Fibroblast of upper back skin (primary cell): ENCODE measurements around the gene DCANP1.

Source experiments
- DNase-seq: peaks from one replicate; pipeline ENCODE4 v3.0.0-alpha.2; 2013

Gene DCANP1

DNA sequence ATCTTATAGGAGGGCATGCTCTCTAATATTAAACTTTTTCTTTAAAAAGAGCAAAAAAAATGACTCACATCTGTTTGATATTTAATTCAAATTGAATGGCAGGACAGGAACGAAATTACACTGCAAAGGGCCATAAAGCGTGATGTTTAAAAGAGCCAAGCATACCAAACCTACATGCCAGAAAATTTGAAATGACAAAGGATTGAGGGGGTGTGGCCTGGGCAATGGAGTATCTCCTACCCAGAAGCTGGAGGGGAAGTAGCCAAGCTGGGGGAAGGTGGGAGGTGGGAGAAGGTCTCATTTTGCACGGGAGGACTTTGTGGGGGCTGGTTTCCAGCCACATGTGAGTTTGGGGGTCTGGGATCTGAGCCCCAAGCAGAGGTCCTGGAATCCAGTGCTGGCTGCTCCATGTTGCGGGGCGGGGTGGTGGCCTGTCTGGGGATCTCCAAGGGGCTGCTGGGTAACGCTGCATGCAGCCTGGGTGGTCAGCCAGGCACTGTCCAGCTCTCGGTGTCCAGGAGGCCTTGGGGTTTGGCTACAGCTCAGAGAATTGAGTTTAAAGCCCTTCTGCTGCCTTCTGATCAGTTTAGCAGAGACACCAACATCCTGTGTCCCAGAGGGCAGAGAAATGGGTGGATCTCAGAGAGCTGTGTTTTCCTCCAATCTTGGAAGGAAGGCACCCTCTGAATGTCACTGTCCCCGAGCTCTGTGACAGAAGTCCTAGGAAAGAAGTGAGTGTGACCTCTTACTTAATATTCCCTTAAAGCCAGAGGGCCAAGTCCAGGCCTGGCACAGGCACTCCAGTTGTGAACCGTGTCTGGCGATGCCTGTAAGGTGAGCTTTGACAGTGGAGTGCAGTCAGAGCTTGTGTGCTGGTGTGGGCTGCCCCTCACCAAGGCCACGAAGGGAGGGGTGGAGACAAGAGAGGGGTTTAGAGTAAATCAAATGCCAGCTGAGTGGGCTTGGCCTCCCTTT, 7.6 kb downstream of the DCANP1 start:
- DNase-seq, result peak; percentile 58

DNA sequence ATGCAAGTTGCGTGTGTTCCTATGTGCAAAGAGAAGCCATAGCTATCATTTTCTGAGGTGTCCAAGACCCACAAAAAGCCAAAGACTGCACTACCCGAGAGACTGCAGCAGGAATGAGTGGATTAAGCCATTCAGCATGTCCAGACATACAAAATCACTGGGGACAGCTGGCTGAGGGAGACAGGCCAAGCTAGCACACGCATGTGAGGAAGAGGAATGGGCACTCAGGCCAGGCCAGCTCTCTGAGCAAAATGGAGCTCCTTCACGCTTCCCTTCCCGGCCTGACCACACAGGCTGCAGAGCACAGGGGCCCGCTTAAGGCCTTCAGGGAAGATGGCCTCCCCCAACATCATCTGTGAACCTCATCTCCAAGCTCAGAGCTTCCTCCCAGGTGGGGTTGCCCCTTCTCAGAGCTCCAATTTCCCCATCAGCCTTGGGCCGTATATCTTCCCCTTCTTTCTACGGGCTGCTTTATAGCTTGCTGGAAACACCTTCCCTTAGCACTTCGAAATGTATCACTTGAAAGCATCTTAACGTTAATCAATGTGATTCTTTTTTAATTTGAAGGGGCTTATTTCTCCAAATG, 8.4 kb downstream of the DCANP1 start:
- no peak for DNase-seq

DNA sequence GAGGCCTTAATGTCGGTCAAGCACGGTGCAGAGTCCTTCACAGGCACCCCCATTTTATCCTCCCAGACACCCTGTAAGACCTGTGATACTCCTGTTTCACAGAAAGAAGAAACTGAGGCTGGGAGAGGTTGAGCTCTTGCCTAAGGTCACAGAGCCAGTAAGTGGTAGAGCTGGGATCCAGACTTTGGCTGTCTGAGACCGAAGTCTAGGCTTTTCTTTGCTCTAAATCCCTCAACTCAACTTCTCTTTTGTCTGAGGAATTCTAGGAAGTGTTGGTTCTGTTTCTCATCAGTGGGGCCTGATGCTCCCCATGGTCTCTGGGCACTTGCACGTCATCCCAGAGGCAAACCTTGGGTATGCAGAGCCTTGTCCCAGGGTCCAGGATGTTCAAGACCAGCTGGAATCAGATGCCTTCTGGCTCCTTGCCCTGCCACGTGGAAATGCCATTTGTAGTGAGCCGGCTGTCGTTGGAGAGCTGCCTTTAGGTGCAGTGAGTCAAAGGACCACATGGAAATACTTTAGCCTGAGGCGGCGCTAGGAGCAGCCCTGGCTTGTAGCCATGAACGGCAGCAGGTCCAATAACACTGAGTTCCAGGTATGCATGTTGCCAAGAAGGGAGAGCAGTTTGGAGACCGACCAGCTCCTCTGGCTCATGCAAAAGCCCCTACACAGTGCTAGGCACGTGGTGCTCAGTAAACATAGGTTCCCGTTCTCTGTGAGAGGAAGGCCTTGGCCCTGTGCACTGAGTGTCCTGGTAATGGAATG, 9.2 kb downstream of the DCANP1 start:
- peak; percentile 99 for DNase-seq

DNA sequence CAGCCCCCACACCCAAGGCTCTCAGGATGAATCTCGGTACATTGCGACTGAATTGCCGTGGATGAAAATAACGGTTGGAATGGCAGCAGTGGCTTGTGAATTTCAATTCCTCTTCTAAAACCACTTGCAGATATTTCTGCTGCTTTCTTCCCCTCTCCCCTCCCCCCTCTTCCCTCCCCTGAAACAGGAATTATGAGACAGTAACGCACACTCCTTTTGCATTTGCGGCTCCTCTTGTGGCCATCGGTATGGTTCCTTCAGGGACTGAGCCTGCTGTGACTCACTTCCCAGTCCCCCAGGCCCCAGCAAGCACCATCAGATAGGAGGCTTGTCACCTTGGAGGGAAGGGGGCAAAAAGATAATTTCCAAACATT, 9.7 kb downstream of the DCANP1 start:
- peak; percentile 76 for DNase-seq

DNA sequence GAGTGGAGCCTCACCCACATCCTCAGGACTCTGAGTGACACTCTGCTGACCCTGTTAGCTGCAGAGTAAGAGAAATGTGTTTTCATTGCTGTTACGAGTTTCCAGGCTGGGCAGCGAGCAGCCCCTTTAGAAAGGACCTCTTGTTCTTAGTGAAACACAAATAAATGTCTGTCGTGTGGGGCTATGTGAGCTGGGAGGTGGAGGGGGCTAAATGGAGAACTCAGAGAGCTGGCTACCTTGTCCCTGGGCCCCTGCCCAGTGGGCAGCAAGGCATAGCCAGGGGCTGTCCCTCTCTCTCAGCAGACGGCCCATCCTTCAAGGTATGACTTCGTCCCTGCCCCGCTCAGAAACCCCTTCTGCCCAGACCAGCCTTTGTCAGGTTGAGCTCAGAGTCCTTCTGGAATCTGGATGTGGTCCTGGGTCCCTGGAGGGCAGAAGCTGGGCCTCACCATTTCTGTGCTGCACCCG, 10.2 kb downstream of the DCANP1 start:
- no peak for DNase-seq

DNA sequence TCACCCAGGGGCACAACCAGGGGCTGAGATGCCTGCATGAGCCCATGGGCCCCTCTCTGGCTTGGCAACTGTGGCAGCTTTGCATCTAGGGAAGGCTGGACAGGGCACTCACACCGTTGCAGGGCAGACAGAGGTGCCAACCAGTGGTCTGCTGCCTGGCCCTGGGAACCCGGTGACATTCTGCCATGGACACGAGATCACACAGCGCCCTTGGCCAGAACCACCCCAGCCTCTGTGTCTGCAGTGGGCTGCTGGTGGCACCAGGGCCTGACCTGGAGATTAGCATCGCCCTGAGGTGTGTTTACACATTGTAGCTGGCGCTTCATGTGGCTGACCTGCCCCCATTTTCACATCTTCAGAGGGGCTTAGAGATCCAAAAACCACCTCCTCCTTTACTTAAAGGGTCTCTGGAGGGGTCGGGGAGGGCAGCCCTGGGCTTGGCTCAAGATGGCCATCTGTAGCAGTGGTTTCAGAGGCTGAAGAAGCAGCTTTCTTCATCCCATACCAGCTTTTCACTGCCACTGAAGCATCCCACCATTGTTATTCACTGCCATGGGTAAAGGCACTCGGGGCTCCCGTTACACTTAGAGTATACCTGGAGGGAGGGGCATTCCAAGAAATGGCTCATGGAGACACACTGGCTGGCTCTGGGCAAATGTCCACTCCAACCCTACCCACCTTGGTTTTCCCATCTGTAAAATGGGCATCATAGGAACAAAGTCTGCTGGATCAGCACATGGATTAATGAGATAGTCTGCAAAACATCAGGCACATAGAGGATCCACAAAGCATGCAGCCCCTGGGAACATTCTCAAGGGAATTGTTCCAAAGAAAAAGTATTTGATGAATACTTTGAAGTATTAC, 11.4 kb downstream of the DCANP1 start:
- peak; percentile 50 for DNase-seq

DNA sequence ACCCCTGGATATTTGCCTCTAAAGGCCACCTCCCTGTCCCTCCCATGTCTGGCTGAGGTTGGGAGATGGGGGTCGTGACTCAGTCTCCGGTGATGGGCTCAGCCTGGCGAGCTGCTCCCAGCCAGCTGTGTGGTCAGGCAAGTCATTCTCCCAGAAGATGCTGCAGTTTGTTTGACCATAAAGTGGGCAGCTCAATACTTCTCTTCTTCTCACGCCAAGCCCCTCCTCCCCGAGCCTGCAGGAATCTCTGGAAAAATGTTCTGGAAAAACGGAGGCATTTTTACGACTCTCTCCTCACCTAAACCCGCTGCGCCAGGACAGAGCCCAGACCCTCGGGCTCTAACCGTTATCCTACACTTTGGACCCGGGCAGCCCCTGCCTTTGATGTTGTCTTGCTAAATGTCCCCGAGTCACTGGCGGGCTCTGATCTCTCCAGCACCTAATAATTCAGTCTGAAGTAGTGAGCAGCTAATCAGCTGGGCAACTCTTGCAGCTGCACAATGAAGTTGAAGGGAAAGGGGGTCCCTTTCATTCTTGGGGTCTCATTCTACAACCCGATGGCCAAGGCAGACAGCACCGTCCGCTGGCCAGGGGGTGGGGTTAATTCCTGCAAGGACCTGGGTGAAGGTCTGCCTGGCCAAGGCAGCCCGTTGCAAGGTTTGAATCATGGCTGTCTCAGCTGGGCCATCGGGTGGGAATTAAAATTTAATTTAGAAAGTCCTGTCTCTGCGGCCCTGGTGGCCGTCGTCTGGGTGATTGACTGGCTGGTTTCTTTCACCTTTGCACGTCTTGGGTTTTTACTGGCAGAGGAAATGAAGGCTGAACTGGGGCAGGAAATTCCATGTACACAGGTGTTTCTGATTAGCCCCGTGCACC, 12.3 kb downstream of the DCANP1 start:
- peak; percentile 72 for DNase-seq

DNA sequence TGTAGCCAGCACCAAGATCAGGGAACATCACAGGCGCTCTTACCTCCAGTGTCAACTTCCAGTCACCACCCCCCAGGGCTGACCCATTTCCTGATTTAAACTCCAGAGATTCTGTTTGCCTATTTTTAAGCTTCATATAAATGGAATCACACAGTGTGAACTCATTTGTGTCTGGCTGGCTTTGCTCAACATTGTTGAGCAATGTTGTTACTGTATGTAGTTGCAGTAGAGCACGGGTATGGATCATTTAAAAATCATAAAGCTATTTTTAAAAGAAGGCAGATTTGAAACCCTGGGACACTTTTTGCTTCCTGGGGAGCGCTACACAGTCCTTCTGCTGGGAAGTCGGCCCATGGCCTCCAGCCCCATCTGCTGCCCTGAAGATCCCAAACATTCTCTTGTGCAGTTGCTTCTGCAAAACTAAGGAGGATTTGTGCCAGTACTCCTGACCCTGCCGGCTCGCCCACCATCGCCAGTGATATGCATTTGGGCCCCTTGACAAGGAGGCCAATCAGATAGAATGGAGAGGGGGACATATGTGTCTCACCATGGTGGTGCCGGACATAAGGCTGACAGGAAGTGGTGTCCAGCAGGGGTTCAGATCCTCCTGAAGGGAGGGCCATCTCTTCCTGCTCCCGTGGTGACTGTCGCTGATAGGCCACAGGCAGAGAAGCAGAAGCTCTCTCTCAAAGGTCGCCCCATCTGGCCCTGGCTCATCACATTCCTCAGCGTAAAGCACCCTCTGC, 13.3 kb downstream of the DCANP1 start:
- peak; percentile 64 for DNase-seq

DNA sequence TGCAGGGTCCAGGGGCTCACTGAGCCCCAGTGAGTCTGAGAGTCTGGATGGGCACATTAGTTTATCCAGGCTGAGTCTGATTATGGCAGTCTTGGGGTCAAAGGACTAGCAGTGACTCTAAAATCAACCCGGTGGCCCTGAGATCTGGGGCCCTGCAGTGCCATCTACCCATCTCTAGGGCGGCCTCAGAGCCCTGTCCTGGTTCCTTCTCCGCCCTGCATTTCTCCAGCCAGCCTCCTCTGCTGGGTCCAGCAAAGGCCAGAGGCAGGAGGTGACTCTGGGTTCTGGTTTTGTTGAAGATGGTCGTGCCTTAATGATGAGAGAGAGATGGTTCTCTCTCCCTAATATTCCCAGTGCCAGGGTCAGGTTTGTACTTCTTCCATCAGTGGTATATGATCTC, 15.0 kb downstream of the DCANP1 start:
- no peak for DNase-seq

DNA sequence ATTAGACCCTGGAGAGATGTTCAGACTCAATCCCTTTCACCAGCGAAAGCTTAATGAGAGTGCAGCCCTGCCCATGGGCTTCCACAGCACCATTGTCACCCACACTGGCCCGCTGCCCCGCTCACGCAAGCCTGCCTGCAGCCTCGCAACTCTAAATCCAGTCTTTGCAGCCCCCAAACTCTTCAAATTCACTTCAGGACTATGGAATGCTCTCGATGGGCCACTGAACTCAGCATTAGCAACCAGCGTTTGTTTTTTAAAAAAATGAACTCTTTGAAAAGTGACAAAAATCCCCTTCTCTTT, 17.1 kb downstream of the DCANP1 start:
- no peak for DNase-seq

DNA sequence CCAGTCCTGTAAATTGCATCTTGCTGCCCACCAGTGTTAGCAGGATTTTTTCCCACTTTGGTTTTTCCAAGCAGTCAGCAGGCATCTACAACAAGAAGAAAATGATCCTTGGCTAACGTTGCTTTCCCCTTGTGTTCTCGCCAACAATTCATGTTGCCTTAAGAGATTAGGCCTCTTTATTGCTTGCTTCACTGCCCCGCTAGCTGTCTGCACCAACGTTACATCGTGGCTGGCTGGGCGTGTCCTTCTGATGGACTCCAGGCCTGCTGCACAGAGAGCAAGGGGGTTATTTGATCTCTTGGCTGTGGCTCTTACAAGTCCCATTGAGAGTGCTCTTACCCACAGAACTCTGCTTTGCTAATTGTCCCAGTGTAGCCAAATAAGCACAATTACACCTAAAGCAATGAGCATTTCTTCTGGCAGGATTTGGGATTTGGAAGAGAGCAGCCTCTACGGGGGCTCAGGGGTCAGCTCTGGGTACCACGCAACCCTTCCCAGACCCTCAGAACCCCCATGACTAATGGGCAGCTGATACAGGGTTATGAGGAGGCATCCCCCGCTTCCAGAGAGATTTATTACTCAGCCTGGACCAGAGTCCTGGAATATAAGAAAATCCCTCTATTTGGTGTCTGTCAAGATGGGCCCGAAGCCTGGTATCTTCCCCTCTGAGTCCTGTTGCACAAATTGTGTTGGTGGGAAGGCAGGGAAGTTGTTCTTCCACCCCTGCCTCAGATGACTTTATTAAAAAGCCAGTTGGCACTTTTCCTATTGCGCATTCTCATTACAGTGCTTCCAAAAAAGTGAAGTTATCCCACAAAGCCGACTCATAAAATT, 17.6 kb downstream of the DCANP1 start:
- peak; percentile 58 for DNase-seq

DNA sequence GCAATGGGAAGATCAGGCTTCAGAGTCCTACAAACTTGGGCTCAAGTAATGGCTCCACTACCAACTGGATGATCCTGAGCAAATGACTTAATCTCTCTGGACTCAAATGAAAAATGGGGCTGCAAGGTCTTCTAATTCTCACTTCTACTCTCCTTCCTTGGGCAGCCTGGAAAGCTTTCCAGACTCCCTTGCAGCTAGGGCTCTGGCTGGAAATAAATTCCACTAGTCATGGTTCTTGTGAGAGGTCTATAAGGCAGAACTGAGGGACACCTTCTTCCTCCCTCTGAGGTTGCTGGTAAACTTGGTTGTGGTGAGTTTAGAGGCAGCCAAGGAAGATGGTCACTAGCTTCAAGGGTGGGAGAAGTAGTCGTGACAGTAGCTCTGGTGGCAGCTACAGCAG, 18.6 kb downstream of the DCANP1 start:
- no peak for DNase-seq

DNA sequence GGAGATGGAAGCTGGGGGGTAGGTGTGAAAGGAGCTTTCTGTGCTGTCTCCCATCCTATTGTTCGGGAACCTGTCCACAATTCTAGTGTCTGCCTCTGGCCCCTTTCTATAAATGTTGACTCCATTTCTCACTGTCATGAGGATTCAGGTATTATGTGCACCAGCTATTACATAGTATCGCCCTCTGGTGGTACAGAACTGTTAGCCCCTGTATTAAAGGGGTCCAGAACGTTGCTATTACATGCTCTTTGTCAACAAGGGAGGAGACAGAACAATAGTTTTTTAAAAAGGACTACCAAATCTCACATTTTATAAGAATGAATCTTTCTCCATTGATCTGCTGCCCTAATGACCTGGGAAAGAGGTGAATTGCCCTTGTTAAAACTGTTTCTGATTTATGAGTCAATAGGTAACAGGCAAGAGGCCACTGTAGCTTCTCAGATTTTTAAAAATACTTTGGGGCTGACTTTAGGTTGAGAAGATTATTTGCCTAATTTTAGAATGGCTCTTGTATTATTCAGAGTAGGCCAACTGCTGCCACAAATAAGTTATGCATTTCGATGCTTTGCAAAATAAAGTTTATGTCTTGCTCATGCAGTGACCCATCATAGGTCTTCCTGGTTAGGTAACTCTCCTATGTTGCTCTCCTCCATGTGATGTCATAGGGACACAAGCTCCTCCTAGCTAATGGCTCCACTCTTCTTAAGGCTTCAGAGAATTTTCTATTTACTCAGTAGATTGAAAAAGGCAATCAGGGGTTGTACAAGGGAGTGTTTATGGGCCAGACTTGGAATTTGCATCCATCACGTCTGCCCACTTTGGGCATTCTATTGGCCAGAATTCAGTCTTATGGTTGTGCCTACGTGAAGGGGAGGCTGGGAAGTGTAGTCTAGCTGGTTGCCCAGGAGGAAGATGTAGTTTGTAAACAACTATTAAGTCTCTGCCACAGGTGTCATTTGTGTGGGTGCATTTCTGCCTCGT, 20.8 kb downstream of the DCANP1 start:
- peak; percentile 53 for DNase-seq

DNA sequence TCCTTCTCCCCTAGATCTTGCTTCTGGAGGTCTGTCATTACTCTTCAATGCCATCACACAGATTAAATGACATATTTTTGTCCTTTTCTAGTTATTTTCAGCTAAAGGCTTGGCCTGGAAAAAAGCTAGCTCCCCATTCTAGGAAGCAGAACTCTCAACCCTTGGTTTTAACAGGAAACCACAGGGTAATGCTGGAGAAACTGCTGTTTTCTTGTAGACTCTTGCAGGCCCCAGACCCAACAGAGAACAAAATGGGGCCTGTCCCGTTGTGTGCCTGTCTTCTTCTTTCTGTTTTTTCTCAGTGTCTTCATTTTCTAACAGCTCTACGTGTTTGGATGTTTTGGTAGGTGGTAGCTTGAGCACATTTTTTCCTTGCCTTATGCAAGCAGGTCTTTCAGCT, 21.5 kb downstream of the DCANP1 start:
- no peak for DNase-seq

DNA sequence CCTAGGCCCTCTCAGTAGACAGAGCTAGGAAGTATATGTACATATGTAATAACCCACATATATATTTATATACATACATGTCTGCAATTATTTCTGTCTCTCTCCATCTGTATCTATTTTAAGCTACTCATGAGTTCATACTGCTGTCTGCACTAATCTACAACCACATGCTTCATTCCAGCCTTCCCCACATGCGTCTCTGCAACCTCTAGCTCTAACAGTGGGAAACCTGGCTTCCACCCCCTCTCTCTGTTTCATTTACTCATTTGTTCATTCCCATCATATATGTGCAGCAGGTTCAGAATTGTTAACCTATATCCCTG, 23.3 kb downstream of the DCANP1 start:
- DNase-seq, result peak; percentile 50

DNA sequence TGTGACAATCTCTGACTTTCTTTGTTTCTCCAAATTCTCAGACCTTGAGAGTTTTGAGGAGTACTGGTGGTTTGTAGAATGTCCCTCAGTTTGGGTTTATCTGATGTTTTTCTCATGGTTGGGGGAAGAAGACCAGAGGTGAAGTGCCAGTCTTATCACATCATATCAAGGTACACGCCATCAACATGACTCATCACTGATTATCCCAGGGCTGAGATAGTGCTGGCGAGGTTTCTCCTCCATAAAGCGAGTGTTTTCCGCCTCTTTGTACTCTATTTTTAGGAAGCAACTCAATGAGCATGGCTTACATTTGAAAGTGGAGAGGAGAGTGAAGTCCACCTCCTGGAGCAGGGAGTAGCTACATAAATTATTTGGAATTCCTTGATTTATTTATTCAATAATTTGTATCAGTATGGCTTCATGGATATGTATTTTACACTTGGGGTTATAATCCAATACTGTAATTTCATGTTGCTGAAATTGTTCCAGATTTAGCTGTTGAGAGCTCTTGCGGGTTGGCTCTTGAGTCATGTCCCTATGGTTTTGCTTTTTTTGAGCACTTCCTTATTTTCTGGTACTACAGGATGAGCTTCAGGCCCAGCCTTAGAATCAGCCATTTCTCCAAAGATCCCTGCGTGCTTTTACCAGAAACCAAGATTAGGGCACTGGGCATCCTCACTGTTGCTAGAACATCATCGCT, 23.9 kb downstream of the DCANP1 start:
- DNase-seq, result peak; percentile 37

DNA sequence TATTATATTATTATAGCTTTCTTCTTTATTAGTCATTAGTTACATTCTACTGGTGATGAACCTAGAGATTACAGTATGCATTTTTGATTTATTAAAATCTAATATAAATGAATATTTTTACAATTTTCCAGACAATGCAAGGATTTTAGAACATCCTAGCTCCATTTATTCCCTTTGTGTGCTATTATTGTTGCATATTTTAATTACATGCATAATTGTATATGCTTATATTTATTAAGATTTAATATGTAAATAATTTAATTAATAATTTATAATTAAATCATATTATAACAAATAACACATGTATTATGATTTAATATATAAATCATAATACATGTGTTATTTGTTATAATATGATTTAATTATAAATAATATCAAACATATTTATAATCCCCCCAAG, 24.7 kb downstream of the DCANP1 start:
- no peak for DNase-seq

DNA sequence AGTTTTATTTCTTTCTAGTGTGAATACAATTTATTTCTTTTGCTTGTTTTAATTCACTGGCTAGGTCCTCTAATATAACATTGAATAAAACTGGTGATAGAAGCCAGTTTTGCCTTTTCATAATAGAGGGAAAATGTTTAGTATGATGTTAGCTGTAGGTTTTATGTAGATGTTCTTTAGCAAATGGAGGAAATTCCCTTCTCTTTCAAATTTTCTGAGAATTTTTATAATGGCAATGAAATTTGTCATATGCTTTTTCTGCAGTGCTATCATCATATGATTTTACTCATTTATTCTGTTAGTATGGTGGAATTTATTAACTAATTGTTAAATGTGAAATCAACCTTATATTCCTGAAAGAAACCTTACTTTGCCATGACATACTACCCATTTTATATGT, 30.1 kb downstream of the DCANP1 start:
- DNase-seq, result no peak
